ENCODE data around the gene STAT4.

The STAT4 gene

DNA sequence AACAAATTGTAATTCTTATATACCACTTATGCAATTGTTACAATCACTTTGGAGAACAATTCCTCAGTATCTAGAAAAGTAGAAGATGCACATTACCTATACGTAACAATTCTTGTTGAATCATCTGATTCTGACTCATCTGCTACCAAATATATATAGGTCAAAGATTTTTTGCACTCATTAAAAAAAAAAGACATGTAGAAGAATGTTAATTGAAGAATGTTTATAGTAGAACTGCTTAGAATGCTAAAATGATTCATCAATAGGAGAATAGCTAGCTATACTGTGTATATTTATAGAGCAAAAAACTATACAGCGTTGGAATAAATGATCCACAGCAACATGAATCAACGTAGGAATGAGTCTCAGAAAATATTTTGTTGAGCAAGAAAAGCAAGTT, 107.4 kb downstream of the STAT4 start:
- DNase-seq (ENCODE audit: low read depth, low spot score) = no peak

DNA sequence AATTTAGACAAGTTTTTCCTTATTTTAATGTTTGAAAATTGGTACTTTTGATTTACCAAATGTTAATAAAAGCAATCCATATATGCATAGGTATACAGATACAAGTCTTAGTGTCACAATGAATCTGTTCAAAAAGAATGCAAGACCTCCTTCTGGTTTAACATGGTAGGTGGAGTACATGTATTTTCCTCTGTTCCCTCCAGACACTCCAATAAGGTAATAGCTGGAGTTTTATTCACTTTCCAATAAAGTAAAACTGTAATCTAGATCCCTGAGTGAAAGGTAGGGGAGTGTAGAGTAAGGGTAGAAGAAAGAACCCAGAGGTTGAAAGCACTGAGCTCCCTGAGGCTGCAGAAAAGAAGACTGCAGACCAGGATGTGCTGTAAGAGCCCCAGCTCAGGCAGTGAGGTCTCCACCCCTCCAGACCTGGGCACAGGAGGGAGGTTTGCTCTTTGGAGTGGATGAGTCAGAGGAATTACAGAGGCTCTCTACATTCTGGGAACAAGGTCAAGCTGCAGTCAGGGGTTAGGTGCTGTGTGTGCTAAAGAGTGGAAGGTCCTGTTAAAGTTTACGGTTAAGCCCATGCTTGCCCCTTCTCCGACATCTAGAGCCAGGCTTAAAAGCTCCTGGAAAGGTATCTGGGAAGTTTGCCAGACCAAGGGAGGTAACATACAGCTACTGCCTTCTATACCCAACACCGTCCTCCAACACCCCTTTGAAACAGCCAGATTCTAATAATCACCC, 109.2 kb downstream of the STAT4 start:
- no peak for DNase-seq (ENCODE audit: low read depth, low spot score)

DNA sequence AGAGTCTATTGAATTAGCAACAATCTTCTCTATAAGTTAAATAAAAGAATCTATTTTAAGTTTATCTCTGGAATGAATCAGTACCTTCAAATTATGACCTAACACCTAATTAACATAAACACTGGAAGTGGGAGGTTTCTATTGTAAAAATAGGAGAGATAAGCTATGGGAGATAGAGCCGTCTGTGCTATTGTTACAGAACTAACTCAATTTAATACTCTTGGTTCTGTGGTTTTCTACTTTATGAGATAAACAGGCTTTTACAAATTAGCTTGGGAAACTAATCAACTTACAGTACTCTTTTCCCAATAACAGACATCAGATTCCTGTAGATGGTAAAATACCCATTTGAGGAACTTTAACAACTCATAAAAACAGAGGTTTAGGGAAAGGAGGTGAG, 111.2 kb downstream of the STAT4 start:
- no peak for DNase-seq (ENCODE audit: low read depth, low spot score)

DNA sequence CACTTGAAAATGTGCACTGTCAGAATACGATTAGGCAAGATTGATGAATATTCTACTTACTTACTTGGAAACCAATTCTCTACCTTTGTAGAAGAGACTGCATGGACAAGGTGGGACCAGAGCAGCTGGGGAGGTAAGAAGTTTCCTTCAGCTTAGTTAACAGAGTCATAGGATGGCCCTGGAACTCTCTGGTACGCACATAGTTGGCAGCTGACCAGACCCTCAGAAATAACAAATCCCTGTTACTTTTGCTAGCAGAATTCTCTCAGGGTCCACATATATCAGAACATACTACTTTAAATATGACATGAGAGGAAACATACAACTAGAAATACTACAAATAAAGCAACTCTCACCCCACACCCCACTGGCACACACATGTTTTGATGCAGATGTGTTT, 112.1 kb downstream of the STAT4 start:
- peak; percentile 52 for DNase-seq (ENCODE audit: low read depth, low spot score)

DNA sequence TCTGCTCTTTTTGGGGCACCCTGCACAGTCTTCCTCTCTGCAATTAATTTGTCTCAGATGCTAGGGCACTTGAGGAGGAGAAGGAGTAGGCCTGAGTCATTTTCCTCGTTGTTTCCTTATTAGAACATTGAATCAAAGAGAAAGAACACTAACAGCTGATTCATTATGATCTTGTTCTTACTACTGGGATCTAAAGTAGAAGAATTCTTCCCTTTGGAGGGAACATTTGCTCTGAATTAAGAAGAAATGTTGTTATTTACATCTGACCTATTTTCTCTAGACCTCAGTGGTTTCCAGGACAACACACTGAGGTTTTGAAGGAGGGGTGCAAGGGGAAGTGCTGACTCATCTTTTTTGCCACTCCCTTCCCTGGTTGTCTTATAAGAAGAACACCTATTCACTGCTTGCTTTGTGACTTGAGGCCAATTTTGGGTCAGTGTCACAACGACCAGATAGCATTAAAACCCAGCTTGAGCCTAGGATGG, 112.5 kb downstream of the STAT4 start:
- peak; percentile 52 for DNase-seq (ENCODE audit: low read depth, low spot score)

DNA sequence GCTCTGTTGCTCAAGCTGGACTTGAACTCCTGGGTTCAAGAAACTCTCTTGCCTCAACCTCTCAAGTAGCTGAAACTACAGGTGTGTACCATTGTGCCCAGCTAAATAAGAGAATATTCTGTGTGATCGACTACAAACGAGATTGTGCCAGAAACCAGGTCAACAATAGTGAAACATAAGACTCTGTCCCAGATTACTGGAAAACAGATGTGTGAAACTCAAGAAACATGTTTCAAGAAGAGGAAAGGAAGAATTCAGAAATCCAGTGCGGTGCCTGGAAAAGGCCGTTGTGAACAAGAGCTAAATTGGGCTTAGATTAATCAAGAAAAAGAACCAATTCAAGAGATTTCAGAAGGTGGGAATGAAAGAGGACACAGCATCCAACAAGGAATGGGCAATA, 113.4 kb downstream of the STAT4 start:
- DNase-seq (ENCODE audit: low read depth, low spot score) = no peak

DNA sequence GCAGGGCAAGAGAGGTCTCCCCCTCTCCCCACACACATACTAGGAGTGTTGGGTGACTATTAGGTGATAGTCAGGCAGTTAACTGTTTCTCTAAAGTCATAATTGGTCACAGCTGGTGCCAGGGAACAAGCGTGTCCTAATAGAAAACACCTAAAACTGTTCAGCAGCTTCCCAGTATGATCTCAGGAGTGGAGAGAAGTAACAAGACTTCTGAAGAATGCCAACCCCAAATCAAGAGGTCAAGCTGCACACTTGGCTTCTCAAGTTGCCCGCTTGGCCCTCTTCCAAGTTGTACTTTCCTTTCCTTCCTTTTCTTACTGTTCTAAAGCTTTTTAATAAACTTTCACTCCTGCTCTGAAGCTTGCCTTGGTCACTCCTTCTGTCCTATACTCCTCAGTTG, 114.4 kb downstream of the STAT4 start:
- DNase-seq (ENCODE audit: low read depth, low spot score) = no peak

DNA sequence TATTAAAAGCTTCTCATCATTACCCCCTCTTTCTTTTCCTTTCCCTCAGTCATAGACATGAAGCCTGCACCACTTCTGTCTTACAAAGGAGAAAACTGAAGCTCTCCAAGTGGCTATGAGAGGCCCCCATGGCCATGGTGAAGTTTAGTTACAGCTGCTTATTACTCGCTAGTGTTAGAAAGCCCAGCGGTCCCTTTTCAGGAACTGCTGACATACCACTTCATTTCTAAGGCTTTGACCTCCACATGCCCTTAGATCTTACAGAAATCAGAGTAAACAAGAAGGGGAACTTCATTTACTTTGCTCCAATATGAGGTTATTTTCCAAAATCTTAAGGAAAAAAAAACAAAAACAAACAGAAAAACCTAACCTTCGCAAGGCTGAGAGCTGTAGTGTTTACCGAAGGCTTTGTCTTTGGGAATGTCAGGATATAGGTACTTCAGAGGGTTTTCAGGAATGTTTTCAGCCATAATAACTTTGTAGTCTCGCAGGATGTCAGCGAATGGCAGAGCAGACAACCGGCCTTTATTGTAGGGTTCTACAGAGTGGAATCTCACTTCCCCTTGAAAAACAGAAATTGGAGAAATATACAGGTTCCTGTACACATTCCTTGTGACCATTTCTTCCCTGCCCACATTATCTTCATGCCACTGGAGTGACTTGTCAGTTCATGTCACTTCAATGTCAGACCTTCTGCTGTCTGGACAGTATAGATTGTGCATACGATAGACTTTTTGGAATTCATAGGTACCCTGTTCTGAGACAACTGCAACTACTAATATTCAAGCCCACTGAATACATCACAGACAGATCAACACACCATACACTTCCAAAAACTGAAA, 118.0 kb downstream of the STAT4 start:
- no peak for DNase-seq (ENCODE audit: low read depth, low spot score)

DNA sequence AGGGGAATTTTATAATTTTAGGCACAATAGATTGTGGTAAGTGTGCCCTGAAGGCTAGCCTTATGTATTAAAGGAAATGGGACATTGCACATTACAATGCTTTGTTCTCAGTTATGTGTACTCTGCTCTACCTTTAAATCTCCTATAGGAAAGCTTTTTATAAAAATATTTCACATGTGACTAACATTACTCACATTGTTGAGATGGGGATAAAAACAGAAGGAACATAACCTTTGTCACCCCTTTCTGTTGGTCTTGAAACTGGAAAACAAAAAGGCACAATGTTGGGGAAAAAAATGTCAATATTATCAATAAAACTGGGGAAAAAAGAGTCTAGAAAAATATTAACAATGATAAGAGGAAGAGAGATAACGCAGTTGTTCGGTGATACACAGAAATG, 119.5 kb downstream of the STAT4 start:
- no peak for DNase-seq (ENCODE audit: low read depth, low spot score)

DNA sequence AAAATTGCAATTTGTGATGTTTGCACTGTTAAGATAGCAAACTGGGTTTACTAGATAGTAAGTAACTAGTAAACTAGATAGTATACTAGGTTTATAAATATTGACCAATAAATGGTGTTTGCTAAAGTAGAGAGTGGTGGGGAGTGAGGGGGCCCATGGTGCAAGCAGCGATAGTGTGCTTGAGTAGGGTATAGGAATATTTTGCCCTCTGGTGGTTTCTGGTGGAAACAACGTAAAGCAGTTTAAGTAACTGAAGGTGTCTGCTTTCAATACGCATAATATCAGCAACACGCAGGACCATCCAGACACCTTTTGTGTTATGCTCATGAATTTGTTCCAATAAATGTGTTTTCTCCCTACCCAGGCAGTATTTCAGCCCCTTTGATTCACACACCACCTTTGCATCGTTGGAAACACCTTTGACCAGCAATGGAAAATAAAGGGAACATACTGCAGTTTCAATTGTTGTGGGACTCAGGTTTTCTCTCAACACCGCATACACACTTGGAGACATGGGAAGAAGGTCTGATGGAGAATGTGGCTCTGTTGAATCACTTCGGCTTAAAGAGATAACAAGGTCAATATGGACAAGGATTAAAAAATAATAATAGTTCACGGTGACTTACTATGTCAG, 120.2 kb downstream of the STAT4 start:
- DNase-seq (ENCODE audit: low read depth, low spot score) = peak; percentile 54

DNA sequence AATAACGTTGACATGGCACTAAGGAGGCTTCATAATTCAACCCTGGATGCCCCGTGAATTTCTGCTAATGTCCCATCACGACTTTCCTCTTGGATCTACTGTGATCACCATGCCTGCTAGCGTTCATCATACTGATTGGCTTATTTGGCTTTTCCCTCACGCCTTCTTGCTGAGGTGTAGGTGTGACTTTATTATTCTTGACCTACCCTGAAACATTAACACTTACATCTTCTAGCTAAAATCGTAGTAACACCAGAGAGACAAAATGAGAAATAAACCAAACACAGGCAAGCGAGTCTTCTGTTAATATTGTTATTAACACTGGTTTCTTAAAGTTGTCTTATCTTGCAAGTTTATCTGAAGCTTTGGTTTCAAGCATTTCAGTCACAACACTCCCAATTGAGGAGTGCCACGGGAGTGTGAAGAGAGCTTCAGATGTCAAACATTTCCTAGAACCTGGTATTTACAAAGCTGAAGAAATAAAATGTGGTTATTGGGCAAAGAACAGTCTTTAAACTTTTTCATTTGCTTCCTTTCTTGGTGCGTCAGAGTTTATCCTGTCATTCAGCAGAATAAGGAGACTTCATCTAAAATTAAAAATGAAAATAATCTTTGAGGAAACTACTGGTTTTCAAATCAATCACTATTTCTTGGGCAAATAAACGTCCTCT, 121.4 kb downstream of the STAT4 start:
- no peak for DNase-seq (ENCODE audit: low read depth, low spot score)

DNA sequence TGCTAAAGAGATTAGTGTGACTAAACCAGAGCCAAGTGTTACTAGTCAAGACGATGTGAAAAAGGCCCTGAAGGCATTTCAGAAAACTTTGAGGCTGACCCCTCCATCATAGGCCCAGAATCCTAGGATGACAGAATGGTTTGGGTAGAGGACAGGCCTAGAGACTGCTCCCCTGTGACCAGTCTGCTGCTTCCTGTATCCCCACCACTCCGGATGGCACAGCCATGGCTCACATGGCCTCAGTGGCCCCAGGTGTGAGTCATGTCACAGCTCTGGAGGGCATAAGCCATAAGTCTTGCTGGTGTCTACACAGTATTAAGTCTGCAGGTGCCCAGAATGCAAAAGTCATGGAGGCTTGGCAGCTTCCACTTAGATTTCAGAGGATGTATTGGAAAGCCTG, 124.4 kb downstream of the STAT4 start:
- DNase-seq (ENCODE audit: low read depth, low spot score) = no peak

DNA sequence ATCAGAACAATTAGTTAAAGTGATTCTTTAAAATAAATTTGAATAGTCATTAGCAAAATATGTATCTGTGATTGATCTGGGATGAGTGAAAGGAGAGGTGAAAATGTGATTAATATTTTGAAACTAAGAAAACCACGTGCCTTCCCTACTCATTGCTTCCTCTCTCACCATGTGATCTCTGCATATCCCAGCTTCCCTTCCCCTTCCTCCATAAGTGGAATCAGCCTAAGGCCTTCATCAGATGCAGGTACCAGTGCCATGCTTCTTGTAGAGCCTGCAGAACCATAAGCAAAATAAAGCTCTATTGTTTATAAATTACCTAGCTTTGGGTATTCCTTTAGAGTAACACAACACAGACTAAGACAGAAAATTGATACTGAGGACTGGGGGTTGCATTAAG, 125.7 kb downstream of the STAT4 start:
- DNase-seq (ENCODE audit: low read depth, low spot score) = no peak

DNA sequence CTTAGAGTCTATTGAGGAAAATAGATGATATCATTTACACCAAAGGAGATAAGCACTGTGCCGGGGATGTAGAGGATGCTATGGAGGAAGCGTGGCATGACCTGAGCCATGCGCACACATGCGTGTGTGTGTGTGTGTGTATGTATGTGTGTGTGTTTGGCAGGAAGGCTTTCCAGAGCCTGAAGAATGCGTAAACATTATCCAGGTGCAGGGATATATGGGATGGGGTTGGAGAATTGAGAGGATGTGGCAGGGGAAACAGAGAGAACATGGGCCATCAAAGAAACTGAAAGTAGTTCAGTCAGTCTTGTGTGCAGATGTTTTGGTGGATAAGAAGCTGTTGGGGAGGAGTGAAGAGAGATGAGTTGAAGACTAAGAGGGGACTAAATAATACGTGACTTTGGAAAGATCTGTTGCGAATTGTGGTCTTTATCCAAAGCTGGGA, 127.5 kb downstream of the STAT4 start:
- DNase-seq (ENCODE audit: low read depth, low spot score) = no peak

DNA sequence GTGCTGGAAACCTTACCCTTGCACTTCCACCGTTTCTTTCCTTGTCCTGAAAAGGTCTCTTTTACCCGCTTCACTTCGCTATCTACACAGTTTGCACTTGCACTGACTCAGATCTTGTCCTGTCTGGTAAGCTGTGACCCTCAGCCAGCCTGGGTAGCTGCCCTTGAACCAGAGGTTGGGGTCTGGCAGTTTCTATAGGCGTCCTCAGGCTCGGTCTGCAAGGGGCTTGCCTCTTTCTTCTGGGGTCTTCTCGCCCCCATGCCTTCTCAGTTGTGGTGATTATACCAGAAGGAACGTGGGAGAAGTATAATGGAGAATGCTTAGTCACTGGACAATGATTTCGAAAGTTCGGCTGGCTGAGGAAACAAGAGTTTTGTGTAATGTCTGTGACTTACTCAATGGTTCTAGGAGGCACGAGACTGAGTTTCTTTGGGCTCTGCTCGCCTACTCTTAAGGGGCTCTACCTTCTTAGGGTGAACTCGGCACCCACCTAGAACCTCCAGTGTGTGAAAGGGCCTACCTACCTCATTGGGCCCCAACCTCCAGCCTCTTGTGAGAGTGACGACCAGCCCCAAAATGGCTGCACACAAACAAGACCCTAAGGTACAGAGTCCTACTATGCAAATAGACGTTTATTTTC, 129.9 kb downstream of the STAT4 start:
- DNase-seq (ENCODE audit: low read depth, low spot score) = peak; percentile 65

DNA sequence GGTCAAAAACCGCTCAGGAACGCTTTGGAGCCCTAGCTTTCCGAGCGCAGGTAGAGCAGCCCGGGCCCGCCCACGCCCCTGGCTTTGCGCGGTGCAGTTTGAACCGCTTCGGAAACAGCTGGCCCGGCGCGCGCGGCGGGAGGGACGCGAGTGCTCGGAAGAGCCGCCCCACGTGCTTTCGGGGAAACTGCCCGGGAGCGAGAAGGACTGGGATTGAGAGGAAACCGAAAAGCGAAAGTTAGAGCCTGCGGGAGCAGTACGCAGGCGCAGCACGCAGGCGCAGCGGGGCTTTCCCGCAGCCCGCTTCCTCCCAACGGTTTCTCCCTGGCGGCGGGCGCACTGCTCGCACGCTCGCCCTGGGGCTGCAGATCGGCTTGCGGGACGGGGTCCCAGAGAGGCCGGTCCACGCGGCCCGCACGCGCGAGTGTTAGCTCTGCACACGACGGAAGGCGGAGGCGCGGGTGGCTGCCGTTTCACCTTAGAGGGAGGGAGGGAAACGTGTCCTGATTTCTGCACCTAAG, 130.5 kb downstream of the STAT4 start:
- peak; percentile 99 for DNase-seq (ENCODE audit: low read depth, low spot score)

DNA sequence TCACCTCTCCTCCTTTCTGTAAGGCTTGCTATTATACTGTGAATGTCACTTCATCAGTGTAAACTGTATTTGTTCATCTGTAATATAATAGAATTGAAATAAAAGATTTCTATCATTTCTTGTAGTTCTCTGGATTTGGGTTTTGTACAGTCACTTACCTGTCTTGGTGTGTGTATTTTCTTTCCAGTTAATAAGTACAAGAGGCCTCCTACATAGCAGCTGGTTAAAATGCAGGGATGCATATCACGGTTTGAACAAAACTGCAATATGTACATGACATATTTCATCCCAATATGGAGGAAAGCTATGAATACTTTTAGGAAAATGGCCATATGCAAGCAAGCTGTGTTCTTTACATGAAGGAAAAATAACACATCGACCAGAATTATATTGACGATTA, 131.4 kb downstream of the STAT4 start:
- DNase-seq (ENCODE audit: low read depth, low spot score) = no peak

DNA sequence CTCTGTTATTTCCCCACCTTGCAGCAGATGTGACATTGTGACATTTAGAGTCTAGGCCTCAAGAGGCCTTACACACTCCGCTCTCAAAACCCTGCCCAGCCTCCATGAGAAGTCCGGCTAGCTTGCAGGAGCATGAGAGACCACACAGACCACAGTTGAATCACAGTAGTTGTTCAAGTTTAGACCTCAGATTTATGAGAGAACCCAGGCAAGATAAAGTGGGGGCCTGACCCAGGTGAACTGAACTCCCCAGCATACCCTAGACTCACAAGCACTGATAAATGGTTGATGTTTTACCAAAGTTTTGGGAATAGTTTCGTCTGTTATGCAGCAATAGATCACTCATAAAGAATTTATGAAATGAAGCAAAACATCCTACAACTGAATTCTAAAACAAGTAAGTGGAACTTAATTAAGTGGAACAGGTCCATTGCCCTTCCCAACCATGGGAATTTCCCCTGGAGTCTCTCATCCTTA, 132.1 kb downstream of the STAT4 start:
- no peak for DNase-seq (ENCODE audit: low read depth, low spot score)

DNA sequence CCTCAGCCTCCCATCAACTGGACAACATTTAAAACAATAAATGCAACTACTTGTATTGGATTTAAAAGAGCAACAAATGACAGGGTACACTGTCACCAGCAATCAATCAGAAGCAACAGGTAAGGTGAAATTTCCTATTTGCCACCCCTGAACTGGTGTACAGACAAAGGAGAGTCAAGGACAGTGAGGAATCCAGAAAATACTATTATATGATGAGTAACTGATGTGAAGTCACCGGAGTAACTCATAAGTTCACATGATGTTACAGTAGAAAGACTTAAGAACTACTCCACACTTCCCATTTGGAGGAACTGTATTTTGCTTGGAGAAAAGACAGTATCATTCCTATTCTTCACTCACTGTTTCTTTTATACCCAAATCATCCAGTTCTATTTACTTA, 132.7 kb downstream of the STAT4 start:
- DNase-seq (ENCODE audit: low read depth, low spot score) = no peak

DNA sequence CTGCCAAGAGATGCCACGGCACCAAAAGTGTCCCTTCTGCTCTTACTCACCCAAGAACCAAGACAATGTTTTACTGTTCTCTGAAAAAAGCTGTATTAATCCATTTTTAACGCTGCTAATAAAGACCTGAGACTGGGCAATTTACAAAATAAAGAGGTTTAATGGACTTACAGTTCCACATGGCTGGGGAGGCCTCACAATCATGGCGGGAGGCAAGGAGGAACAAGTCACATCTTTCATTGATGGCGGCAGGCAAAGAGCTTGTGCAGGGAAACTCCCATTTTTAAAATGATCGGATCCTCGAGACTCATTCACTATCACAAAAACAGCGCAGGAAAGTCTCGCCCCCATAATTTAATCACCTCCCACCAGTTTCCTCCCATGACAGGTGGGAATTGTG, 135.0 kb downstream of the STAT4 start:
- no peak for DNase-seq (ENCODE audit: low read depth, low spot score)

DNA sequence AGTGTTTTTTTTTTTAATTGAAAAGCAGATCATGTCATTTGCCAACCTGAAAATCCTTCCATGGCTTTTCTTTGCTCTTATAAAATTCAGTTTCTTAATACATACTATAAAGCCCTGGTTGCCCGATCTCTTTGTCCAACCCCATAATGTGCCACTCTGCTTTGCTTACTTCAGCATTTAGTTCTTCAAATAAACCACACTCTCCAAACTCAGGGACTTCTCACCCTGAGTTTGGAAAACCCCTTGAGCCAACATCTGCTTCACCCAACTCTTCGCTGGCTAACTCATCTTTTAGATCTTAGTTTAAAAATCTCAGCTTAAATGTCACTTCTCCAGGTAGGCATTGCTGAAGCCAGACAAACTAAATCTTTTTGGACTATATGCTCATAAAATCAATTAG, 135.6 kb downstream of the STAT4 start:
- no peak for DNase-seq (ENCODE audit: low read depth, low spot score)
